AG08395 (cell line): Measurements from ENCODE around the gene POLA2.
"Not testable (repeated sequence)": the region's sequence is repeated elsewhere in the genome, so short reads cannot be mapped to it uniquely, and the experiment has no call there.

ENCODE experiments used
- DNase-seq: peaks from one replicate; pipeline ENCODE4 v3.0.0; 2012; ENCODE audit warnings: mixed read lengths, low spot score

Gene POLA2

DNA sequence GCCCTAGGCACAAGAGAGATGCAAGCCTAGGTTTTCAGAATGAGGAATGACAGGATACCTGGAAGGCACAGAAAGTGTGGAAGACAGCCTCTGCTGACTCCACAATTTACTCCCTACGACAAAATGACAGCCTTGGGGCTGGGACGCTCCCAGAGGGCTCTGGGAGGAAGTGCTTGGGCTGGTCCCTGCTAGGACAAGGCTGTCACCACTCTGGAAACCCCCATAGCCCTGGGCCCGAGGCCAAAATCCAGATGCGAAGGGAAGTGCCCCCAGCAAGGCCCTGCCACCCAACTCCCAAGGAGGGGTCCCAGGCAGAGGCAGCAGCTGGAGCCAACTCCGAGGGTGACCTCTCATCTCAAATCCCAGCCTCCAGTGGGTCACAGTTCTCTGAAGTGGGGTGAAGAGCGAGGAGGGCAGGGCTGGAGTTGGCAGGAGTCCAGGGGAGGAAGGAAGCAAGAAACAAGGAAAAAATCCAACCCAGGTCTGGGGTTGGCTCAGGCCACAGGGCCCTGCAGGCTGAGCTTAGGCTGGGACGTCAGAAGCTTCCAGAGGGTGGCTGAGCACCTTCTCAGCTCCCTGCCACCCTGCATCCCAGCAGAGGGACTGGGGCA, 46.6 kb downstream of the POLA2 start:
- no peak for DNase-seq

GRCh38 chr11:65309006-65309405, 47.2 kb downstream of the POLA2 start:
- no peak for DNase-seq

GRCh38 chr11:65310215-65310614, 48.5 kb downstream of the POLA2 start:
- no peak for DNase-seq

DNA sequence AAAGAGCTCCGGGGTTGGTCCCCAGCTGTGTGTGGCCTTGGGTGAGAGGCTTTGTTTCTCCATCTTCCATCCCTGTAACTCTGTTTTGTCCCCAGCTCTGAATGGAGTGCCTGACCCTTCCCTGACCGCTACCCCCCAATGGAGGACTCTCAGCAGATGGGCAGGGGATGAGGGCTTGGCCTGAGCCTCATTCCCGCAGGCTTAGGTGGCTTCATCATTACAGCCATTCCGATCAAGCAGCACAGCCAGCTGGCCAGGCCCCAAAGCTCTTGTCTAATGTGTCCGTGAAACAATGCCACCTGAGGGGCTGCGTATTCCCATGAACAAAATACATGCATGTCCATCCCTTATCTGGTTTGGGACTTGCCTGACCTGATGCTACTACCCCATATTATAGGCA, 49.0 kb downstream of the POLA2 start:
- no peak for DNase-seq

GRCh38 chr11:65311170-65311678, 49.5 kb downstream of the POLA2 start:
- DNase-seq = no peak

DNA sequence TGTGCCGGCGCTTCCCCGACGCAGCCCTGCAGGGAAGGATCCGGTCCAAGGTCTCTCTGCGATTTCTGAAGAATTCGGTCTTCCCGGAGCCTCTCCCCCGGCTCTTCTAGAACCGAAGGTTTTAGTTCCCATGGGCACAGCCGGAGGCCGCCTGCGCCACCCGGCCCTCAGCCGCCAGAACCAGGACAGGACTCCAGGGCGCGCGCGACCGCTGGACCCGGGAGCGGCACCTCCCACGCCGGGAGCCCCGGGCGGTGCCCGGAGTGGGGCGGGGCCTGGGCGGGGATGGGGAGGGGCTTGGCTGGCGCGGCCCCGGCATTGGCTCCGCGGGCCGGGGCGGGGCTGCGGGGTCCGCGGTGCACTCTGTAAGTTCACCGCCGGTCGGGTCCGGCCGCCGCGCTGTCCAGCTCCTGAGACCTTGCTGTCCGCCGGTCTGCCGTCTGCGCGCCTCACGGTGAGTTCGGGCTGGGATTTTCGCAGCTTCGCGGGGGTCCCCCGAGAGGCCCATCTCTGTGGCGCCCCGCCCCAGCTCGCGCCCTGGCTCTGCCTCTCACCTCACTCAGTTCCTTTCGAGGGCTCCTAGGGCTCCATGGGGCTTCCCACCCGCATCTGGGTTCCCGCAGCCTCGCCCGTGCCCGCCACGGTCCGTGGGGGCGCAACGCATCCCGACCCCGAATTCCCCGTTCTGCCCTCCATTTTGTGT, 52.9 kb downstream of the POLA2 start, which contains the start of gene CDC42EP2:
Gene CDC42EP2, plus strand, starts transcription at position 366 of the 703 bp plus-strand sequence. CDS start 6,033 bp downstream, outside the sequence.
- DNase-seq = peak; percentile 94

DNA sequence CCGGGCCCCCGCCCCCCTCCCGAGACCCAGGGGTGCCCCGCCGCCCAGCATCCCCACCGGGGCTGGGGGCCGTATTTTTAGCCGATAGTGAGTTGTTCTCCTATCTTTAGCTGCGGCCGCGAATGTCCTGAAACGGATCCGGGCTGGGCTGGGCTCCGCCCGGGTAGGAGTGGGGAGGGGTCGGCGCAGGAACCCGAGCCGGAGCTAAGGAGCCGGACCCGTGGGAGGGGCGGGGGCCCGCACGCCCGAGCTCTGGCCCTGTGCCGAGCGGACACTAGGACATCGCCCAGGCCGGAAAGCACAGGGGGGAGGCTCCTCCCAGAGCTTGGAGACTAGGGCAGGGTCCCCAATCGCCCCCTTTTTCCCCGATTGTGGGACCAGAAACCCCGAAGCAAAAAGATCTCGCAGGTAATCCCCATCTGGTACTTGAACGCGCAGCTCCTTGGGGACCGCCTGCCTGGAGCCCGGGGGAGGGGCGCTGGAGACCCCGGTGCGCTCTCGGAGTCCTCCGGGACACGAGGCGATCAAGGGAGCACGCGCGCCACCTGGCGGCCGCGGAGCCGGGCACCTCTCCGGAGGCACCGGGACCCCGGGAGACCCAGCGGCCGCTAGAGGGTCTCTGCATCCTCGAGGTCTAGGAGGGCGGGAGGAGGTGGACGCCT, 53.6 kb downstream of the POLA2 start:
- peak; percentile 65 for DNase-seq

GRCh38 chr11:65315866-65316226, 54.1 kb downstream of the POLA2 start:
- no peak for DNase-seq

DNA sequence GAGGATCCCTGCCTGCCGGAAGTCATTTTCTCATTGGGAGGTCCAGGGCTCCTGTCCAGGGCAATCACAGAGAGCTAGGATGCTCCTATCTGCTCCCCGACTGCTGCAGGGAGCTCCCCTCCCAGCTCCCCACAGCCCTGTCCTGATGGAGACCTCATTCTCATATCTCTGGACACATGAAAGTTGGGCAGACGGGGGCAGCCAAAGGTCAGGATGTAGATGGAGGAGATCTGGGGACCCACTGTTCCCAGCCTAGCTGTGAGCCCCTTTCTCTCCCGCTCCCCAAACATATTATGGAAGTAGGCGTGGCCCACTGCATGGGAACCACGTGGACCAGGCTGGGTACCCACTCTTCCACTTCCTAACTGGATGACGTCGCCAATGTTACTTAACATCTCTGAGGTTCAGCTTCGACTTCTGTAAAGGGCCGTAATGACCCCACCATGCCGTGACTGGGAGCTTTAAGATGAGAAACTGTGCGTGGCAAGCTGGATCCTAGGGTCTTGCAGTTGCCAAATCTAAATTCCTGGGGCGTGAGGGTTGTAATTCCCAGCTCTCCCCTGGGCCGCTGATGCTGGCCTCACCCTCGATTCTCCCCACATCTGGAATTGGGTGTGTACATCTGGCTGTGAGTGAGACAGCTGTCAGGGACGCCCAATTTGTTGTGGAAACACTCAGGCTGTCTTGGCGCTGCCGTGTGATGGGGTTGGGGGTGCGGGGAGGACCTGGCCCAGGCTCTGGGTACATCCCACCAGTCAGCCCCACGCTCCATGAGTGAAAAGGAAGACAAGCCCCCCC, 54.7 kb downstream of the POLA2 start:
- peak; percentile 87 for DNase-seq

GRCh38 chr11:65317025-65317786, 55.4 kb downstream of the POLA2 start:
- DNase-seq = peak; percentile 44

DNA sequence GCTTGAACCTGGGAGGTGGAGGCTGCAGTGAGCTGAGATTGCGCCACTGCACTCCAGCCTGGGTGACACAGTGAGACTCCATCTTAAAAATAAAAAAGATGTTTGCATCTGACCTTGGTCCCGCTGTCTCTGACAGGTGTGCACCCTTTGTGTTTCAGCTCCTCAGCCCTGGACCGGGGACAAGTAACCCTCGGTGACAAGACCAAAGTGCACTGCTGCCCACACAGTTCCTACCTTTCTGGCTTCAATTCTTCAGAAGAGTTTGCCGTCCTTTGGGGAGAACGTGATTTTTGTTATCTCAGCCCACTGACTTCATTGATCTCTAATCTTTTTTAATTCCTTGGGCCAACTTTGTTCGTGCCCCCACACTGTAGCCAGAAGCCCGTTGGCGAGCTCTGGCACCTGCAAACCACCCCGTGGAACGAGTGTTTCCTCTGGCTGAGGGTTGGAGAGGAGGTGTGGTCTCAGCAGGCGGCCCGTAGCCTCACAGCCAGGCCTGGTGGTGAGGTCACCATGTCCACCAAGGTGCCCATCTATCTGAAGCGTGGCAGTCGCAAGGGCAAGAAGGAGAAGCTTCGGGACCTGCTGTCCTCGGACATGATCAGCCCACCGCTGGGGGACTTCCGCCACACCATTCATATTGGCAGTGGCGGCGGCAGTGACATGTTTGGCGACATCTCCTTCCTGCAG, 58.8 kb downstream of the POLA2 start:
- no peak for DNase-seq

GRCh38 chr11:65321076-65321475, 59.3 kb downstream of the POLA2 start:
- no peak for DNase-seq

- no peak for DNase-seq
These were observed 60.2 kb downstream of the POLA2 start for GRCh38 chr11:65321828-65322485.

- no peak for DNase-seq
These were observed 62.1 kb downstream of the POLA2 start for GRCh38 chr11:65323813-65324212.

DNA sequence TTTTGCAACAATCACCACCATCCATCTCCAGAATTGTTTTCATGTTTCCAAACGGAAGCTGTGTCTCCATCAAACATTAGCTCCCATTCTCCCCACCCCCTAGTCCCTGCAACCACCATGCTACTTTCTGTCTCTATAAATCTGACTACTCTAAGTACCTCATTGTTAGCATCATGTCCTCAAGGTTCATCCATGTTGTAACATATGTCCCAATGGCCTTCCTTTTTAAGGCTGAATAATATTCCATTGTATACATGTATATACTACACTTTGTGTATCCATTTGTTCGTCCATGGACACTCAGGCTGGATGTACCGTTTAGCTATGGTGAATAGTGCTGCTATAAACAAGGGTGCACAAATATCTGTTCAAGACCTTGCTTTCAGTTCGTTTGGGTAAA, 63.7 kb downstream of the POLA2 start:
- no peak for DNase-seq

DNA sequence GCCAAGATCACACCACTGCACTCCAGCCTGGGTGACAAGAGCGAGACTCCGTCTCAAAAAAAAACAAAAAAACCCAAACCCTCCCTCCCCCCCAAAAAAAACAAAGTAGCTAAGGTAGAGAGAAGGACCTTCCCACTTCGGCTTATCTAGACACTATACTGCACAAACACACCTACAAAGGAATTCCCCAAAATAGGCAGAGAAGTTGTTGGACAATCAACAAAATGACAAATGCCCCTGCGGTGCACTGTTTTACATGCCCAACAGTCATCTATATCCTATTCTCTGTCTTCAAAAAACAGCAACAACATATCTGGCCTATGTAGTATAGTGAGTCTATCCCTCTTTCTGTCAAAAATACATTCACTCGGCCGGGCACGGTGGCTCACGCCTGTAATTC, 65.3 kb downstream of the POLA2 start:
- no peak for DNase-seq

GRCh38 chr11:65329478-65329877, 67.7 kb downstream of the POLA2 start:
- no peak for DNase-seq

GRCh38 chr11:65329944-65330403, 68.2 kb downstream of the POLA2 start:
- DNase-seq = peak; percentile 72

DNA sequence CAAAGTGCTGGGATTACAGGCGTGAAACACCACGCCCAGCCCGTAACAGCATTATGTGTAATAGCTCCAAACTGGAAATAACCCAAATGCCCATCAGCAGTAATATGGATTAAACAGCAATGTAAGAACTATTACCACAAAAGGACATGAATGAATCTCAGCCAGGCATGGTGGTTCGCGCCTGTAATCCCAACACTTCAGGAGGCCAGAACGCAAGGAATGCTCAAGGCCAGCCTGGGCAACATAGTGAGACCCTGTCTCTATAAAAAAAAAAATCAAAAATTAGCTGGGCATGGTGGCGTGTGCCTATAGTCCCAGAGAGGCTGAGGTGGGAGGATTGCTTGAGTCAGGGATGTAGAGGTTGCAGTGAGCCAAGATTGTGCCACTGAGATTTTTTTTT, 68.8 kb downstream of the POLA2 start:
- DNase-seq = no peak

- not testable (repeated sequence) for DNase-seq
These were observed 70.8 kb downstream of the POLA2 start for GRCh38 chr11:65332591-65332990.
